ENCODE data around the gene LGALS1. TPM values are rescaled to one million over a fixed set of nuclear protein-coding genes. Genes with fewer than 3 reads are reported as not detected.
"Not testable (repeated sequence)": the region's sequence is repeated elsewhere in the genome, so short reads cannot be mapped to it uniquely, and the experiment has no call there.

Gene LGALS1
- total RNA-seq, 1 donor from 2014 or later, result 1,816 TPM

GRCh38 chr22:37684803-37685615 is 9.6 kb downstream of the LGALS1 start:
- H3K27me3 ChIP-seq (ENCODE audit: control insufficient read depth, insufficient read depth, low read length), result no peaks in the 10 kb centered on the region
- no peak for FAIRE-seq
- no peak for TF ChIP-seq CTCF (IDR thresholded peaks at IDR 0.05; ENCODE audit: insufficient read depth, low read length, severe bottlenecking)
- H3K4me3 ChIP-seq (ENCODE audit: low read depth, low read length), result no peak overlapping the region
- H3K36me3 ChIP-seq (ENCODE audit: control insufficient read depth, insufficient read depth, low read length), result peaks cover 9% of the 10 kb centered on the region
- peak; percentile 59 for DNase-seq (ENCODE audit: low read depth)

- H3K27me3 ChIP-seq (ENCODE audit: control insufficient read depth, insufficient read depth, low read length), result no peaks in the 10 kb centered on the region
- peak; percentile 74 for DNase-seq (ENCODE audit: low read depth)
- peak within 1 kb of the TSS; percentile 97 for H3K4me3 ChIP-seq (ENCODE audit: low read depth, low read length)
- no peak for TF ChIP-seq CTCF (IDR thresholded peaks at IDR 0.05; ENCODE audit: insufficient read depth, low read length, severe bottlenecking)
- H3K36me3 ChIP-seq (ENCODE audit: control insufficient read depth, insufficient read depth, low read length), result peaks cover 11% of the 10 kb centered on the region
- peak; percentile 28 for FAIRE-seq
These were observed 10.9 kb downstream of the LGALS1 start, which contains the start of gene NOL12 for GRCh38 chr22:37686002-37686982. NOL12 (plus strand) TSS chr22:37686343; CDS start chr22:37686393, 50 bp downstream.

GRCh38 chr22:37690407-37690806 is 15.0 kb downstream of the LGALS1 start:
- peak; percentile 52 for DNase-seq (ENCODE audit: low read depth)
- no peak for TF ChIP-seq CTCF (IDR thresholded peaks at IDR 0.05; ENCODE audit: insufficient read depth, low read length, severe bottlenecking)
- Histone ChIP-seq H3K4me3 (ENCODE audit: low read depth, low read length) (no peak overlapping the region), H3K36me3 (ENCODE audit: control insufficient read depth, insufficient read depth, low read length) (peaks cover 29% of the 10 kb centered on the region), H3K27me3 (ENCODE audit: control insufficient read depth, insufficient read depth, low read length) (no peaks in the 10 kb centered on the region)
- no peak for FAIRE-seq

GRCh38 chr22:37690901-37691504 is 15.6 kb downstream of the LGALS1 start:
- Histone ChIP-seq H3K27me3 (ENCODE audit: control insufficient read depth, insufficient read depth, low read length) (no peaks in the 10 kb centered on the region), H3K36me3 (ENCODE audit: control insufficient read depth, insufficient read depth, low read length) (peaks cover 29% of the 10 kb centered on the region), H3K4me3 (ENCODE audit: low read depth, low read length) (no peak overlapping the region)
- no peak for TF ChIP-seq CTCF (IDR thresholded peaks at IDR 0.05; ENCODE audit: insufficient read depth, low read length, severe bottlenecking)
- FAIRE-seq, result peak; percentile 95
- DNase-seq (ENCODE audit: low read depth), result peak; percentile 89

GRCh38 chr22:37692627-37693285 is 17.3 kb downstream of the LGALS1 start:
- Histone ChIP-seq H3K27me3 (ENCODE audit: control insufficient read depth, insufficient read depth, low read length) (no peaks in the 10 kb centered on the region), H3K4me3 (ENCODE audit: low read depth, low read length) (no peak overlapping the region), H3K36me3 (ENCODE audit: control insufficient read depth, insufficient read depth, low read length) (peaks cover 27% of the 10 kb centered on the region)
- no peak for TF ChIP-seq CTCF (IDR thresholded peaks at IDR 0.05; ENCODE audit: insufficient read depth, low read length, severe bottlenecking)
- FAIRE-seq (no peak), DNase-seq (ENCODE audit: low read depth) (no peak)

GRCh38 chr22:37694131-37694530 is 18.7 kb downstream of the LGALS1 start:
- not testable (repeated sequence) for H3K4me3 ChIP-seq (ENCODE audit: low read depth, low read length); DNase-seq (ENCODE audit: low read depth); H3K27me3 ChIP-seq (ENCODE audit: control insufficient read depth, insufficient read depth, low read length); FAIRE-seq
- H3K36me3 ChIP-seq (ENCODE audit: control insufficient read depth, insufficient read depth, low read length), result peaks cover 20% of the 10 kb centered on the region

GRCh38 chr22:37696260-37696656 is 20.8 kb downstream of the LGALS1 start:
- not testable (repeated sequence) for H3K4me3 ChIP-seq (ENCODE audit: low read depth, low read length); FAIRE-seq; DNase-seq (ENCODE audit: low read depth); H3K27me3 ChIP-seq (ENCODE audit: control insufficient read depth, insufficient read depth, low read length)
- H3K36me3 ChIP-seq (ENCODE audit: control insufficient read depth, insufficient read depth, low read length), result peaks cover 18% of the 10 kb centered on the region
